T-helper 17 cell (primary cell): Measurements from ENCODE around the gene GABRD. TPM values are rescaled to one million over a fixed set of nuclear protein-coding genes. Genes with fewer than 3 reads are reported as not detected.

Experiments used
- ATAC-seq: fragments of 150-1000 bp; cut with Tn5 transposase; 2 replicates; pipeline ENCODE4 v1.10.0; 2021; ENCODE audit warnings: mild to moderate bottlenecking, moderate library complexity
- DNase-seq, 3 donors: peaks; one replicate each; pipeline versions ENCODE4 v3.0.0 to v3.0.0-alpha.2; 2020 to 2021
- H3K9me3 ChIP-seq: one replicate; pipeline ENCODE4 v1.7.0; 2013; ENCODE audit warnings: low read length, mild to moderate bottlenecking; ENCODE audit not compliant: control insufficient read depth, poor library complexity, severe bottlenecking
- H3K27ac Mint-ChIP-seq: one replicate; pipeline ENCODE4 v1.8.0; 2022; ENCODE audit warnings: mild to moderate bottlenecking, moderate library complexity, mixed read lengths
- H3K27me3 Mint-ChIP-seq: one replicate; pipeline ENCODE4 v1.8.0; 2022; ENCODE audit warnings: mixed read lengths
- H3K36me3 Mint-ChIP-seq: one replicate; pipeline ENCODE4 v1.8.0; 2022; ENCODE audit warnings: low read depth, mixed read lengths
- H3K4me1 Mint-ChIP-seq: one replicate; pipeline ENCODE4 v1.8.0; 2022; ENCODE audit warnings: mild to moderate bottlenecking, mixed read lengths
- H3K4me3 Mint-ChIP-seq: one replicate; pipeline ENCODE4 v1.8.0; 2022; ENCODE audit warnings: mild to moderate bottlenecking, moderate library complexity, mixed read lengths
- total RNA-seq, 4 donors: library from RNA in 2 of 4; stranded (reverse) in 2 of 4; gene quantifications; one replicate each; pipeline ENCODE4 v1.2.3 and lab custom pipeline; 2022 to 2026

The GABRD gene
- total RNA-seq, 2 donors from 2014 or later = 0.17 TPM; not detected in 1

- DNase-seq = no peak
- Mint-ChIP-seq H3K4me3 (no peak overlapping the region), H3K36me3 (peaks cover 2% of the 10 kb centered on the region), H3K27me3 (peaks cover under 1% of the 10 kb centered on the region), H3K27ac (no peak overlapping the region), H3K4me1 (peaks cover 14% of the 10 kb centered on the region)
- no peak for ATAC-seq
- H3K9me3 ChIP-seq = no peaks in the 10 kb centered on the region
Observed at GRCh38 chr1:2042830-2043773, 24.0 kb downstream of the GABRD start.

DNA sequence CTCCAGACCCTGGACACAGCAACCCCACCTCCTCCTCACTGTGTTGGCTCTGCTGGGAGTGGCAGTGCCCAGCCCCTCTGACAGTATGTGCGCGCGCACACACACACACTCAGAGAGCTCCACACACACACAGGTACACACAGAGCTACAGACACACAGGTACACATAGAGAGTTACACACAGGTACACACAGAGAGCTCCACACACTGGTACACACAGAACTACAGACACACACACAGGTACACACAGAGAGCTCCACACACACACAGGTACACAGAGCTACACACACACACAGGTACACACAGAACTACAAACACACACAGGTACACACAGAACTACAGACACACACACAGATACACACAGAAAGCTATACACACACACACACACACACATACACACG is 24.7 kb downstream of the GABRD start:
- H3K9me3 ChIP-seq = no peaks in the 10 kb centered on the region
- no peak for DNase-seq
- Mint-ChIP-seq H3K4me3 (peak overlapping the region; percentile 81), H3K4me1 (peaks cover 20% of the 10 kb centered on the region), H3K27me3 (peaks cover 6% of the 10 kb centered on the region), H3K27ac (no peak overlapping the region), H3K36me3 (peaks cover 2% of the 10 kb centered on the region)
- ATAC-seq = no peak

DNA sequence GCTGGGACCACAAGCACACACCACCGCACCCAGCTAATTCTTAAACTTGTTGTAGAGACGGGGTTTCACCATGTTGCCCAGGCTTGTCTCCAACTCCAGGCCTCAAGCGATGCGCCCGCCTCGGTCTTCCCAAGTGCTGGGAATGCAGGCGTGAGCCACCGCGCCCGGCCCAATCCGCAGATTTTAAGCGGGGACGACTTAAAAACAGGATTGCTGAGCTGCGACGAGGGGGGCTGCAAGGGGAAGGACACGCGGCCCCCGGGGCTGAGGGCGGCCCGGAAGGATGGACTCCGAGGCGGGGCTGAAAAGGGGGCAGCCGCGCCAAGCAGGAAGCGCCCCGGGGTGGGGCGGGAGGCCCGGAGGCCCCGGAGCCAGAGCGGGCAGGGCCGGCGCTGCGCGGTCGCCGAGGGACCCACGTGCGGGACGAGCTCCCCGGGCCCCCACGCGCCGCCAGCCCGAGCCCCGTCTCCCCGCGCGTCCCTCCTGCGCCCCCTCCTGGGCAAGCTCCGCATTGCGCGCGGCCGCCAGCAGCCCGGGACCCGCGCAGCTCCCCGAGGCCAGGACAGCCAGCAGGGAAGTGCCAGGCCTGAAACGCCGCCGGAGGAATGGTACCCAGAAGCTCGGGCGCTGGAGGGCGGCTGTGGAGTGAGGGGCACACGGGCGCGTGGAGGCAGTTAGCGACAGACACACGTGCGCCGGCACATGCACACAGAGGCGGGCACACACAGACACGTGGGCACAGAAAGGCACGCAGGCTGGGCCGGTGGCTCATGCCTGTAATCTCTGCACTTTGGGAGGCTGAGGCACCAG is 25.6 kb downstream of the GABRD start:
- Mint-ChIP-seq H3K27me3 (peaks cover 6% of the 10 kb centered on the region), H3K4me3 (peak overlapping the region; percentile 68), H3K36me3 (peaks cover 2% of the 10 kb centered on the region), H3K27ac (no peak overlapping the region), H3K4me1 (peaks cover 25% of the 10 kb centered on the region)
- ATAC-seq = peak; percentile 92
- peak; percentile 80 to 87 (median 87) for DNase-seq
- no peaks in the 10 kb centered on the region for H3K9me3 ChIP-seq

- Mint-ChIP-seq H3K27me3 (peaks cover 6% of the 10 kb centered on the region), H3K27ac (peak overlapping the region; percentile 9), H3K4me3 (peak overlapping the region; percentile 68), H3K36me3 (peaks cover 2% of the 10 kb centered on the region), H3K4me1 (peaks cover 25% of the 10 kb centered on the region)
- no peaks in the 10 kb centered on the region for H3K9me3 ChIP-seq
- DNase-seq = no peak
- no peak for ATAC-seq
Observed at GRCh38 chr1:2045468-2046173, 26.5 kb downstream of the GABRD start.

DNA sequence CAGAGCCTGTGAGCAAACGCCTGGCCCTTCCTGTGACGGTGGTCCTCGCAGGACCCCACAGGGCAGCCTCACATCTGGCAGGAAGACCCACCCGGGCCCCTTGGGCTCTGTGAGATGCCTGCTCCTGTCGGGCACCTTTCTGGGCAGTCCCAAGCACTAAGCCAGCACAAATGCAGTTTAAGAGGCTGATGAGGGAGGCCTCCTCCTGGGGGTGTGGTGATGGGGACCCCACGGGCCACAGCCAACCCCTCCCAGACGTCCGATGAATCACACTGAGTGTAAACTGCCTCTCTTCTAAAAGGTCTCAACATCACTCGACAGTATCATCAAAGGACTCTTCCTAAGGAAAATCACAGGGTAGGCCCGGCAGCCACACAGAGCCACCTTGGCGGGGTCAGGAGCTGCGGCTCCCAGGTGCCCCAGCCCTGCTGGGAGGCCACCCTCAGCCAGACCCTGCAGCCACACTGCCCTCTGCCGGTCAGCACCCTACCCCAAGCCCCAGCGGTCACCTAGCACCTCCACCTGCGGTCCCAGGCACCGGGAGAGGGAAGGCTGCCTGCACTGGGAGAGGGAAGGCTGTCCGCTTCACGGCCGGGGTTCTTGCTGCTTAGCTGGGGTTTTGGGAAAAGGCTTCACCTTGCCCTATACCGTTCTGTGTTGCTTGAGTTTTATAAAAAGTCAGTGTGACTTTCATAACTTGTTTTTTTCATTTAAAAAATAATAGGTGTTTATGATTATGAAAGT is 27.2 kb downstream of the GABRD start:
- Mint-ChIP-seq H3K4me3 (no peak overlapping the region), H3K4me1 (peaks cover 25% of the 10 kb centered on the region), H3K36me3 (peaks cover 2% of the 10 kb centered on the region), H3K27me3 (peaks cover 6% of the 10 kb centered on the region), H3K27ac (peak overlapping the region; percentile 9)
- DNase-seq = no peak
- ATAC-seq = no peak
- H3K9me3 ChIP-seq = no peaks in the 10 kb centered on the region

DNA sequence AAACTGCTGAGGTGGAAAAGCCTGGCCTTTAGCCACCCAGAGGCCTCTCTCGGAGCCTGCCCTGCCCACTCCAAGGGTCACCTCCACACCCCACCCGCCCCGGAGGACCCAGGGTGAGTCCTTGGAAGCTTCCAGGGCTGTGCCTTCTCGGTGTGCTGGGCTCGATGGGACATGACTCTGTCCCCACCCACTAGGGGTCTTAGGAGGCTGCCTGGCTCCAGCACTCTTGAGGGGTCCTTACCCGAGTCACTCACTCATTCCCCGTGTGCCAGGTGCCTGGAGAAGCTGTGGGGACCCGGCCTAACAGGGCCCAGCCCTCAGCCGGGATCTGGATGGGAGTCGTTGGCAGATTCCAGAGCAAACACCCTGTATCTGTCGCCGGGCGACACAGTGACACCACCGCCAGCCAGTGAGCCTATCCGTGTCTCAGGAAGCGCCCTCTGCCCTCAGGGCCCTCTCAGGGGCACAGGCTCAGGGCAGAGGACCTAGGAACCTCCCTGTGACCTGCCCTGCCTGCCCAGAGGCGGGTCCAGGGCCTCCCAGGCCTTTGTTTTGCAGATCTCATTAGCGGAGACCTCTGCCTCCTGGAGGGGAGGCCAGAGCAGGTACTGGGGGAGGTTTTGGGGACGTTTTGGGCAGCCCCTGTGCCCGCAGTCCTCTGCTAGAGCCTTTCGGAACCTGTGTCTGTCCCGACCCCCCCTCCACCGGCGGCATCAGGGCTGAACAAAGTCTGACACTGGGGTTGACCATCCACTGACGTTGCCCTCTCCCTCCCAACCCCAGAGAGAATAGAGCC is 28.0 kb downstream of the GABRD start:
- H3K27me3 Mint-ChIP-seq = peaks cover 6% of the 10 kb centered on the region
- peaks cover 2% of the 10 kb centered on the region for H3K36me3 Mint-ChIP-seq
- no peak overlapping the region for H3K27ac Mint-ChIP-seq
- no peak for DNase-seq
- no peak overlapping the region for H3K4me3 Mint-ChIP-seq
- no peak for ATAC-seq
- no peaks in the 10 kb centered on the region for H3K9me3 ChIP-seq
- H3K4me1 Mint-ChIP-seq = peaks cover 31% of the 10 kb centered on the region

DNA sequence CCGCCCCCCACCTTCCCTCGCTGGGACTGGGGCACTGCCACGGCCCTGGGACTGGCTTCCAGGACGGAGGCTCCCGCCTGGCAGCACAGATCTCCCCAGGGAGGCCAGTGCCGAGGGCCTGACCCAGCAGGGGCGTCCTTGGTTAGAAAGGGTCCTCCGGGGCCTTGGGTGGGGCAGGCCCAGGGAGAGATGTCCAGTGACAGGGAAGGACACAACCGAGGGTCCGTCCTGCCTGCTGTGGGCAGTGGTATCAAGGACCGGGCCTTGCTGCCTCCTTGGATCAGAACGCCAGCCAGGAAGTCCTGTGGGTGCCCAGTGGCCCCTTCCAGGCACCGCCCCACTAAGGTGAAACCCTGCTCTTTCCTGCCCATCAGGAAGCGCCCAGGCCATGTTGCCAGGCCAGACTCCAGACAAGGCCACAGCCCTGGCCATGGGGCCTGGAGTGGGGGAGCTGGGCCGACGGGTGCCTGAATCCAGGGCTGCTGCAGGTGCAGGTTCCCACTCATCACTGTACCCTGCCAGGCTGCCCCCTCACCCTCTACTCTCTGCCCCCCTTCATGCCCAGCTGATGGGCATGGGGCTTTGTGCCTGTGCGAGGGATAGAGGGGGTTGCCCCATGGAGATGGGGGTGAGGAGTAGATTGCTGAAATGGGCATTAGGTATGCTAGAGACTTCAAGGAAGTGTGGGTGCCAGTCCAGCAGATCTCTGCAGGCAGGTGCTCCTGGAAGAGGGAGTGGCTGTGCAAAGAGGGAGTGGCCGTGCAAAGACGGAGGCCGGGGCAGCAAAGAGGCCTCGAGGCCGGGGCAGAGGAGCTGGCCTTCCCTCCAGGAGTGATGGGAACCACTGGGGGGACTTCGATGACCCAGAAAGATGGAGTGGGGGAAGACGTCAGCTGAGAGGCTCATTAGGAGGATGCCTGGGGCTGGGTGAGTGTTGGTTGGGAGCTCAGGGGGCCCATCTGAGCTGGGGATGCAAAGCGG is 28.9 kb downstream of the GABRD start:
- no peaks in the 10 kb centered on the region for H3K9me3 ChIP-seq
- Mint-ChIP-seq H3K36me3 (peaks cover 2% of the 10 kb centered on the region), H3K4me1 (peaks cover 39% of the 10 kb centered on the region), H3K27ac (peak overlapping the region; percentile 9), H3K4me3 (peak overlapping the region; percentile 90), H3K27me3 (peaks cover 6% of the 10 kb centered on the region)
- ATAC-seq (no peak), DNase-seq (no peak)

DNA sequence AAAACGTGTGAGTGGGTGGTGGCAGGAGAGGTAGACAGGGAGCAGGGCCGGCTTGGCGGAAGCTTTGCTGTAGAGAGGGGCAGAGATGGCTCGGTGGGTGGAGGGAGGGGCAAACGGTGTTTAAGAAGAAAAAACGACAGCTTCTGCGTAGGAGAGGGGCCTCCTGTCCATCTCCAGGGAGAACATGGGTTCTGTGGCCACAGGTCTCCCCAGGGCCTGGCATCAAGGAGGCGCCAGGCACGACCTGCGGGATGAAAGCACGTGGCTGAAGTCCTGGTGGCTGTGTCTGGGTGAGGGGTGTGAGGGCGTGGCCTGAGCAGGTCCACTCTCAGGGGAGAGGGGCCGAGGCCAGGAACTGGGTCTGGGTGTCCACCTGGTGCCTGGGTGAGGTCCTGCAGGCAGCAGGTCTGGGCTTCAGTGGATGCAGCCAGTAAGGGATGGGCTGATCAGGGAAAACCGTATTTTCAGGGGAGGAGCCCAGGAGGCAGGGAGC is 30.1 kb downstream of the GABRD start:
- no peak for DNase-seq
- peaks cover 35% of the 10 kb centered on the region for H3K4me1 Mint-ChIP-seq
- H3K4me3 Mint-ChIP-seq = peak overlapping the region; percentile 90
- no peaks in the 10 kb centered on the region for H3K36me3 Mint-ChIP-seq
- no peak for ATAC-seq
- H3K27ac Mint-ChIP-seq = peak overlapping the region; percentile 9
- H3K27me3 Mint-ChIP-seq = peaks cover 6% of the 10 kb centered on the region
- no peaks in the 10 kb centered on the region for H3K9me3 ChIP-seq

- no peaks in the 10 kb centered on the region for H3K36me3 Mint-ChIP-seq
- H3K4me3 Mint-ChIP-seq = peak within 1 kb of the TSS; percentile 90
- H3K9me3 ChIP-seq = no peaks in the 10 kb centered on the region
- H3K4me1 Mint-ChIP-seq = peaks cover 35% of the 10 kb centered on the region
- peak; percentile 99 for ATAC-seq
- peak; percentile 95 to 96 (median 96) for DNase-seq
- H3K27ac Mint-ChIP-seq = peak within 1 kb of the TSS; percentile 72
- peaks cover 6% of the 10 kb centered on the region for H3K27me3 Mint-ChIP-seq
Observed at GRCh38 chr1:2049718-2050431, 30.7 kb downstream of the GABRD start, which contains the start of gene PRKCZ. Gene PRKCZ (plus strand): TSS chr1:2050411. CDS start chr1:2050631, 220 bp downstream.

DNA sequence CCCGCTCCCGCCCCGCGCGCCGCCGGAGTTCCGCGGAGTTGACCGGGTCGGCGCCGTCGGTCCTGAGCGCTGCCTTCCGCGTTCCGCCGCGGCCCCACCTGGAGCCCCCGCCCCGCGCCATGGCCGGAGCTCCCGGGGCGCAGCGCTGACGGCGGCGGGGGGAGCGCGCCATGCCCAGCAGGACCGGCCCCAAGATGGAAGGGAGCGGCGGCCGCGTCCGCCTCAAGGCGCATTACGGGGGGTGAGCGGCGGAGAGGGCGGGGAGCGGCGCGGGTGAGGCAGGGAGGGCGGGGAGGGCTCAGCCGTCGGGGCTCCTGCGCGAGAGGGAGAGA is 31.3 kb downstream of the GABRD start:
- peak overlapping the region; percentile 78 for H3K4me3 Mint-ChIP-seq
- no peaks in the 10 kb centered on the region for H3K9me3 ChIP-seq
- ATAC-seq (peak; percentile 36), DNase-seq (no peak)
- H3K36me3 Mint-ChIP-seq = no peaks in the 10 kb centered on the region
- H3K27ac Mint-ChIP-seq = no peak overlapping the region
- H3K4me1 Mint-ChIP-seq = peaks cover 32% of the 10 kb centered on the region
- peaks cover 6% of the 10 kb centered on the region for H3K27me3 Mint-ChIP-seq
